ENCODE data around the gene PAQR6. TPM values are rescaled to one million over a fixed set of nuclear protein-coding genes. Genes with fewer than 3 reads are reported as not detected.
A peak's percentile ranks its signal among the peaks of the same experiment; 100 is the strongest.
"Not testable (repeated sequence)": the region's sequence is repeated elsewhere in the genome, so short reads cannot be mapped to it uniquely, and the experiment has no call there.

The PAQR6 gene
- polyA plus RNA-seq, 6 donors from 2014 or later: not detected

- Mint-ChIP-seq H3K4me1 (peaks cover 25 to 44% (median 31%) of the 10 kb centered on the region in 3 donors), H3K9me3 (no peaks in the 10 kb centered on the region), H3K27ac (peak overlapping the region in 4 of 6 donors; percentile 19 to 91 (median 64)), H3K4me3 (no peak overlapping the region), H3K36me3 (peaks cover 7 to 26% of the 10 kb centered on the region in 2 donors), H3K27me3 (no peaks in the 10 kb centered on the region)
- no peak for ATAC-seq (ENCODE audit: low read depth in 2 of 2)
- DNase-seq: no peak
Observed at GRCh38 chr1:156217871-156218270, 30.0 kb downstream of the PAQR6 start.

DNA sequence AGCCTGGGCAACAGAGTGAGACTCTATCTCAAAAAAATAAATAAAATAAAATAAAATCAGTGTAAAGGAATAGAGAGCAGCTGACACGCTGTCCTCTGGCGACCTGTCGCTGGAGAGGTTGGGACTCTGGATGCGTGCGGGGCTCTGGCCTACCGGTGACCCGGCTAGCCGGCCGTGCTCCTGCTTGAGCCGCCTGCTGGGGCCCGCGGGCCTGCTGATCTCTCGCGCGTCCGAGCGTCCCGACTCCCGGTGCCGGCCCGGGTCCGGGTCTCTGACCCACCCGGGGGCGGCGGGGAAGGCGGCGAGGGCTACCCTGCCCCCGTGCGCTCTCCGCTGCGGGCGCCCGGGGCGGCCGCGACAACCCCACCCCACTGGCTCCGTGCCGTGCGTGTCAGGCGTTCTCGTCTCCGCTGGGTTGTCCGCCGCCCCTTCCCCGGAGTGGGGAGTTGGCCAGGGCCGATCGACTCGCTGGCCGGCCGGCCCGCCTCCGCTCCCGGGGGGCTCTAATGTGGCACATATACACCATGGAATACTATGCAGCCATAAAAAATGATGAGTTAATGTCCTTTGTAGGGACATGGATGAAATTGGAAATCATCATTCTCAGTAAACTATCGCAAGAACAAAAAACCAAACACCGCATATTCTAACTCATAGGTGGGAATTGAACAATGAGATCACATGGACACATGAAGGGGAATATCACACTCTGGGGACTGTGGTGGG is 31.3 kb downstream of the PAQR6 start:
- H3K4me3 Mint-ChIP-seq; H3K27ac Mint-ChIP-seq; ATAC-seq (ENCODE audit: low read depth in 2 of 2); H3K9me3 Mint-ChIP-seq; H3K27me3 Mint-ChIP-seq; DNase-seq: not testable (repeated sequence)
- peaks cover 27 to 52% (median 29%) of the 10 kb centered on the region in 3 donors for H3K4me1 Mint-ChIP-seq
- peaks cover 7 to 16% of the 10 kb centered on the region in 2 donors for H3K36me3 Mint-ChIP-seq

- DNase-seq (no peak), ATAC-seq (ENCODE audit: low read depth in 2 of 2) (no peak)
- Mint-ChIP-seq H3K27ac (peak overlapping the region; percentile 41 to 98 (median 92)), H3K4me3 (peak overlapping the region; percentile 42 to 100 (median 81)), H3K36me3 (peaks cover 0 to 3% of the 10 kb centered on the region in 2 donors), H3K9me3 (no peaks in the 10 kb centered on the region), H3K4me1 (peaks cover 21 to 43% (median 24%) of the 10 kb centered on the region in 3 donors), H3K27me3 (no peaks in the 10 kb centered on the region)
Observed at GRCh38 chr1:156214024-156214748, 33.7 kb downstream of the PAQR6 start.

DNA sequence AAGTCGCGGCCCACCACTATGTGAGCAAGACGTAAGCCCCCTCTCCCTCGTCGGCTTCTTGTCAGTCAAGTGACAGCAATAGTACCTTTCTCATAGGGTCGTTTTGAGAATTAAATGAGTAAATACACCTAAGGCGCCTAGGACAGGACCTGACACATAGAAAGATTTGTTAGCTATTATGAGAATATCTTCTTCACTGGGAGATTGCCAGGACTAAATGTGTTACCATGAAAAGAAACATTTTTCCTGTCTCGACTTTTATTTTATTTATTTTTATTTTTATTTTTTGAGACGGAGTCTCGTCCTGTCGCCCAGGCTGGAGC is 34.3 kb downstream of the PAQR6 start:
- ATAC-seq (ENCODE audit: low read depth in 2 of 2) (no peak), DNase-seq (no peak)
- H3K27me3 Mint-ChIP-seq: no peaks in the 10 kb centered on the region
- no peaks in the 10 kb centered on the region for H3K9me3 Mint-ChIP-seq
- H3K4me1 Mint-ChIP-seq: peaks cover 22 to 43% (median 23%) of the 10 kb centered on the region in 3 donors
- peak overlapping the region; percentile 96 to 99 (median 98) for H3K27ac Mint-ChIP-seq
- H3K36me3 Mint-ChIP-seq: peaks cover under 1 to 2% of the 10 kb centered on the region in 2 donors
- H3K4me3 Mint-ChIP-seq: peak overlapping the region; percentile 95 to 100 (median 96)

DNA sequence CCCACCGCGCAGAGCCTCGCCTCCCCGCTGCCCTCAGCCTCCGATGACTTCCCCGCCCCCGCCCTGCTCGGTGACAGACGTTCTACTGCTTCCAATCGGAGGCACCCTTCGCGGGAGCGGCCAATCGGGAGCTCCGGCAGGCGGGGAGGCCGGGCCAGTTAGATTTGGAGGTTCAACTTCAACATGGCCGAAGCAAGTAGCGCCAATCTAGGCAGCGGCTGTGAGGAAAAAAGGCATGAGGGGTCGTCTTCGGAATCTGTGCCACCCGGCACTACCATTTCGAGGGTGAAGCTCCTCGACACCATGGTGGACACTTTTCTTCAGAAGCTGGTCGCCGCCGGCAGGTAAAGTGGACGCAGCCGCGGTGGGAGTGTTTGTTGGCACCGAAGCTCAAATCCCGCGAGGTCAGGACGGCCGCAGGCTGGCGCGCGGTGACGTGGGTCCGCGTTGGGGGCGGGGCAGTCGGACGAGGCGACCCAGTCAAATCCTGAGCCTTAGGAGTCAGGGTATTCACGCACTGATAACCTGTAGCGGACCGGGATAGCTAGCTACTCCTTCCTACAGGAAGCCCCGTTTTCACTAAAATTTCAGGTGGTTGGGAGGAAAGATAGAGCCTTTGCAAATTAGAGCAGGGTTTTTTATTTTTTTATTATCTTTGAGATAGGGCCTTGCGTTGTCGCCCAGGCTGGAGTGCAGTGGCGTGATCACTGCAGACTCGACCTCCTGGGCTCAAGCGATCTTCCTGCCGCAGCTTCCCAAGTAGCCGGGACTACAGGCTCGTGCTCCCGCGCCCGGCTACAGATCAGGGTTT is 34.8 kb downstream of the PAQR6 start, which contains the start of gene PMF1:
Gene PMF1, plus strand, starts transcription at position 175 of the 811 bp plus-strand sequence. Its CDS starts 9 bp downstream, at position 184.
- Mint-ChIP-seq H3K27ac (peak within 1 kb of the TSS; percentile 96 to 99 (median 98)), H3K36me3 (peaks cover 3 to 8% of the 10 kb centered on the region in 2 donors), H3K9me3 (no peaks in the 10 kb centered on the region), H3K4me1 (peaks cover 21 to 39% (median 23%) of the 10 kb centered on the region in 3 donors), H3K4me3 (peak within 1 kb of the TSS; percentile 95 to 100 (median 96)), H3K27me3 (no peaks in the 10 kb centered on the region)
- peak; percentile 96 for DNase-seq
- peak; percentile 95 for ATAC-seq (ENCODE audit: low read depth in 2 of 2)

GRCh38 chr1:156212130-156212529 is 35.7 kb downstream of the PAQR6 start:
- DNase-seq (no peak), ATAC-seq (ENCODE audit: low read depth in 2 of 2) (no peak)
- H3K27me3 Mint-ChIP-seq: no peaks in the 10 kb centered on the region
- no peaks in the 10 kb centered on the region for H3K9me3 Mint-ChIP-seq
- H3K4me1 Mint-ChIP-seq: peaks cover 15 to 31% (median 17%) of the 10 kb centered on the region in 3 donors
- H3K27ac Mint-ChIP-seq: peak overlapping the region in 5 of 6 donors; percentile 24 to 99 (median 98)
- peaks cover 3 to 11% of the 10 kb centered on the region in 2 donors for H3K36me3 Mint-ChIP-seq
- H3K4me3 Mint-ChIP-seq: peak overlapping the region in 7 of 8 donors; percentile 95 to 100 (median 97)

GRCh38 chr1:156211243-156211642 is 36.6 kb downstream of the PAQR6 start:
- Mint-ChIP-seq H3K4me3 (peak overlapping the region in 4 of 8 donors; percentile 51 to 100 (median 72)), H3K36me3 (peaks cover 3 to 11% of the 10 kb centered on the region in 2 donors), H3K27ac (peak overlapping the region in 3 of 6 donors; percentile 25 to 76 (median 70)), H3K4me1 (peaks cover 15 to 30% (median 17%) of the 10 kb centered on the region in 3 donors), H3K9me3 (no peaks in the 10 kb centered on the region), H3K27me3 (no peaks in the 10 kb centered on the region)
- DNase-seq (no peak), ATAC-seq (ENCODE audit: low read depth in 2 of 2) (no peak)

DNA sequence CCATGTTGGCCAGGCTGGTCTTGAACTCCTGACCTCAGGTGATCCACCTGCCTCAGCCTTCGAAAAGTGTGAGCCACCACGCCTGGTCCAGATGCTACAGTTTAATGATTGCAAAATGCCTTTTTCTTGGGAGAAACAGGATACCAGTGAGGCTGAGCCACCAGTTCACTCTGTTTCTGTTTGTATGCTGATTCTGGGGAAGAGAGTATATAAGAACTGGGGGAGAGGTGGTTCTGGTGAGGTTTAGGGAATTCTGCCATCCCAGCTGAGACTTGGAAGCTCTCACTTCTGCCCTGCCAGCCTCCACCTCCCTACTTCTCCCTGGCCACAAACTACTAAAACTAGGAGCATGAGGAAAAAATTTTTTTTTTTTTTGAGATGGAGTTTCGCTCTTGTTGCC is 43.2 kb downstream of the PAQR6 start:
- Mint-ChIP-seq H3K27me3 (no peaks in the 10 kb centered on the region), H3K9me3 (no peaks in the 10 kb centered on the region), H3K36me3 (peaks cover 8 to 19% of the 10 kb centered on the region in 2 donors), H3K4me3 (no peak overlapping the region), H3K4me1 (peaks cover 10 to 21% (median 15%) of the 10 kb centered on the region in 3 donors), H3K27ac (no peak overlapping the region)
- no peak for DNase-seq
- ATAC-seq (ENCODE audit: low read depth in 2 of 2): no peak

GRCh38 chr1:156203331-156203730 is 44.5 kb downstream of the PAQR6 start:
- ATAC-seq (ENCODE audit: low read depth in 2 of 2) (no peak), DNase-seq (no peak)
- Mint-ChIP-seq H3K4me1 (peaks cover 20 to 29% (median 24%) of the 10 kb centered on the region in 3 donors), H3K36me3 (peaks cover 12 to 21% of the 10 kb centered on the region in 2 donors), H3K27ac (peak overlapping the region in 1 of 6 donors; percentile 72), H3K27me3 (no peaks in the 10 kb centered on the region), H3K4me3 (no peak overlapping the region), H3K9me3 (no peaks in the 10 kb centered on the region)

DNA sequence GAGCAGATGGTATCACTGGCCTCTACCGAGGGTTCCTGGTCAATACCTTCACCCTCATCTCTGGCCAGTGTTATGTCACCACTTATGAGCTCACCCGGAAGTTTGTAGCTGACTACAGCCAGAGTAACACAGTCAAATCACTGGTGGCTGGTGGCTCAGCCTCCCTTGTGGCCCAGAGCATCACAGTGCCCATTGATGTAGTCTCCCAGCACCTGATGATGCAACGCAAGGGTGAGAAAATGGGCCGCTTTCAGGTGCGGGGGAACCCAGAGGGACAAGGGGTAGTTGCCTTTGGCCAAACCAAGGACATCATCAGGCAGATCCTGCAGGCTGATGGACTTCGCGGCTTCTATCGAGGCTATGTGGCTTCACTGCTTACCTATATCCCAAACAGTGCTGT is 47.8 kb downstream of the PAQR6 start:
- DNase-seq (no peak), ATAC-seq (ENCODE audit: low read depth in 2 of 2) (no peak)
- Mint-ChIP-seq H3K4me3 (peak overlapping the region in 1 of 8 donors; percentile 52), H3K9me3 (no peaks in the 10 kb centered on the region), H3K27ac (peak overlapping the region in 2 of 6 donors; percentile 43 to 75), H3K36me3 (peaks cover 7 to 21% of the 10 kb centered on the region in 2 donors), H3K27me3 (no peaks in the 10 kb centered on the region), H3K4me1 (peaks cover 26 to 50% (median 48%) of the 10 kb centered on the region in 3 donors)

- Mint-ChIP-seq H3K36me3 (peaks cover 7 to 25% of the 10 kb centered on the region in 2 donors), H3K27ac (peak overlapping the region in 1 of 6 donors; percentile 61), H3K27me3 (no peaks in the 10 kb centered on the region), H3K4me1 (peaks cover 33 to 58% (median 57%) of the 10 kb centered on the region in 3 donors), H3K9me3 (no peaks in the 10 kb centered on the region), H3K4me3 (peak overlapping the region in 2 of 8 donors; percentile 15 to 22)
- no peak for ATAC-seq (ENCODE audit: low read depth in 2 of 2)
- DNase-seq: no peak
Observed at GRCh38 chr1:156198831-156199349, 49.0 kb downstream of the PAQR6 start.

DNA sequence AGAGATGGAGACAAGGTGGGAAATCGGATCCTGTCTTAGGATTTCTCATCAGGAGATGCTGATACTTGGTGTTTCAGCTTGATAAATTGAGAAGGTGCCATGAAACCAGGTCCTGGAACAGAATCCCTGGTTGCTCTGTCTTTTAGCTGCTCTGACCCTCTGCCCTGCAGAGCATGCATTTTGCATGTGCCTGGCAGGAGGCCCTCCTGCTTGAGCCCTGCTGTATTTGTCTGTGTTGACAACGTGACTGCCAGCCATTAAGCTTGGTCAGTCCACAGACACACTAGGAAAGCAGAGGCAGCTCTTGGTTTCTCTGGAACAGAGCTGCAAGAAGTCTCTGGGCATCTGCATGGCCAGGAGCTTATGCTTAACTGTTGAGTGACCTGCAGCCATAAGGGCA is 51.4 kb downstream of the PAQR6 start:
- H3K9me3 Mint-ChIP-seq: no peaks in the 10 kb centered on the region
- no peak overlapping the region for H3K27ac Mint-ChIP-seq
- ATAC-seq (ENCODE audit: low read depth in 2 of 2) (no peak), DNase-seq (no peak)
- H3K36me3 Mint-ChIP-seq: peaks cover 7 to 29% of the 10 kb centered on the region in 2 donors
- peak overlapping the region in 3 of 8 donors; percentile 12 to 97 (median 47) for H3K4me3 Mint-ChIP-seq
- H3K4me1 Mint-ChIP-seq: peaks cover 37 to 73% (median 70%) of the 10 kb centered on the region in 3 donors
- no peaks in the 10 kb centered on the region for H3K27me3 Mint-ChIP-seq

Data from naive B cell (primary cell).